T-cell (primary cell): ENCODE measurements around the gene PAX5. TPM values are rescaled to one million over a fixed set of nuclear protein-coding genes. Genes with fewer than 3 reads are reported as not detected.

Experiments
- ATAC-seq, 4 experiments: fragments of 200-7000 bp in 3 of 4; fragments of 150-1000 bp in 1 of 4; cut with Tn5 transposase; replicated peaks in 1 of 4; 1 replicate in 3 of 4; 2 replicates in 1 of 4; pipeline ENCODE4 v1.10.0; 2021; ENCODE audit warnings: moderate library complexity in 3 of 4, mild to moderate bottlenecking in 2 of 4, moderate number of reproducible peaks in 1 of 4
- CTCF ChIA-PET, 2 donors: fragments of 300-600 bp; sonication (Branson Sonifier 250); formaldehyde crosslinking; loops; one replicate each; lab custom pipeline; 2022; ENCODE audit warnings: antibody characterized with exemption in 2 of 2; lab: Charles Lee
- POLR2A ChIA-PET, 2 donors: fragments of 300-600 bp; sonication (Branson Sonifier 250); formaldehyde crosslinking; loops; one replicate each; lab custom pipeline; 2022; ENCODE audit warnings: antibody characterized with exemption in 2 of 2; lab: Charles Lee
- DNase-seq, 35 experiments: peaks; one replicate each; pipeline versions ENCODE4 v3.0.0 to v3.0.0-alpha.2; 2013 to 2023
- H3K27ac ChIP-seq: one replicate; pipeline ENCODE4 v1.5.1; 2013; ENCODE audit warnings: low read length
- H3K27me3 ChIP-seq, 2 experiments: replicated peaks in 1 of 2; 1 replicate in 1 of 2; 2 replicates in 1 of 2; pipeline versions ENCODE4 v1.6.1 to v1.7.0; 2013; ENCODE audit warnings: low read length in 1 of 2, mixed read lengths in 1 of 2; ENCODE audit not compliant: control insufficient read depth in 2 of 2, insufficient read depth in 2 of 2; ENCODE audit errors: extremely low read depth in 1 of 2
- H3K36me3 ChIP-seq, 2 donors: 1 replicate in 1 of 2; 2 replicates in 1 of 2; pipeline versions ENCODE4 v1.6.1 to v1.7.0; 2013; ENCODE audit warnings: low read length in 1 of 2; ENCODE audit not compliant: control insufficient read depth in 2 of 2, insufficient read depth in 1 of 2; ENCODE audit errors: extremely low read depth in 1 of 2
- H3K4me1 ChIP-seq, 2 experiments: 1 replicate in 1 of 2; 2 replicates in 1 of 2; pipeline versions ENCODE4 v1.6.1 to v1.7.0; 2013; ENCODE audit warnings: low read length in 2 of 2, mixed read lengths in 1 of 2; ENCODE audit not compliant: insufficient read depth in 2 of 2, control insufficient read depth in 1 of 2; ENCODE audit errors: extremely low read depth in 1 of 2
- H3K4me3 ChIP-seq, 2 donors: 1 replicate in 1 of 2; 2 replicates in 1 of 2; pipeline versions ENCODE4 v1.5.1 to v1.7.0; 2013; ENCODE audit warnings: mild to moderate bottlenecking in 2 of 2, low read length in 1 of 2, moderate library complexity in 1 of 2; ENCODE audit not compliant: control insufficient read depth in 1 of 2; ENCODE audit errors: extremely low read depth in 1 of 2
- H3K9me3 ChIP-seq: 2 replicates; pipeline ENCODE4 v1.7.0; 2013
- H3K27ac Mint-ChIP-seq, 2 donors: one replicate each; pipeline ENCODE4 v1.8.0; 2020 to 2021; ENCODE audit warnings: mild to moderate bottlenecking in 2 of 2, mixed read lengths in 2 of 2
- H3K27me3 Mint-ChIP-seq, 2 donors: one replicate each; pipeline ENCODE4 v1.8.0; 2021 to 2022; ENCODE audit warnings: mixed read lengths in 2 of 2
- H3K36me3 Mint-ChIP-seq: one replicate; pipeline ENCODE4 v1.8.0; 2021; ENCODE audit warnings: mixed read lengths
- H3K4me1 Mint-ChIP-seq, 3 donors: one replicate each; pipeline ENCODE4 v1.8.0; 2020 to 2022; ENCODE audit warnings: mixed read lengths in 3 of 3, mild to moderate bottlenecking in 1 of 3
- H3K4me3 Mint-ChIP-seq, 3 donors: one replicate each; pipeline ENCODE4 v1.8.0; 2020 to 2022; ENCODE audit warnings: mild to moderate bottlenecking in 3 of 3, mixed read lengths in 3 of 3, moderate library complexity in 3 of 3
- H3K9me3 Mint-ChIP-seq, 3 donors: one replicate each; pipeline ENCODE4 v1.8.0; 2020 to 2022; ENCODE audit warnings: mixed read lengths in 3 of 3
- WGBS: methylation state at CpG from one replicate; pipeline ENCODE4 v1.1.5; 2013; ENCODE audit warnings: missing lambda C conversion rate; ENCODE audit not compliant: insufficient coverage; 5-methylcytosine and 5-hydroxymethylcytosine counted together
- total RNA-seq, 35 experiments: library from RNA in 6 of 35; stranded (reverse) in 6 of 35; fragments of 120-200 nt in 1 of 35; gene quantifications; one replicate each; pipeline versions ENCODE4 v1.2.1 to v1.2.4 and lab custom pipeline; 2013 to 2026

The PAX5 gene
- total RNA-seq, 5 donors from 2014 or later (not counting 1 experiment from before 2014, with no cell fraction given), result 1.7 to 12.4 (median 4.4) TPM

- Mint-ChIP-seq H3K4me3 (no peak overlapping the region), H3K27ac (no peak overlapping the region), H3K27me3 (peaks cover 21 to 32% of the 10 kb centered on the region in 2 donors), H3K36me3 (no peaks in the 10 kb centered on the region), H3K4me1 (no peaks in the 10 kb centered on the region), H3K9me3 (peaks cover 0 to 2% (median 0%) of the 10 kb centered on the region in 3 donors)
- Histone ChIP-seq H3K4me3 (no peak overlapping the region), H3K9me3 (no peaks in the 10 kb centered on the region), H3K27me3 (peaks cover 0 to 11% of the 10 kb centered on the region in 2 experiments), H3K4me1 (no peaks in the 10 kb centered on the region), H3K36me3 (no peaks in the 10 kb centered on the region), H3K27ac (no peak overlapping the region)
- no peak for ATAC-seq
- no peak for DNase-seq
- ChIA-PET CTCF (no interaction called here), POLR2A (no interaction called here)
- WGBS, result 76% methylated on average over 4 of the region's 7 CpGs
These were observed 145.5 kb downstream of the PAX5 start for GRCh38 chr9:36888551-36888950.

- no peaks in the 10 kb centered on the region for H3K9me3 ChIP-seq
These were observed 149.3 kb downstream of the PAX5 start for GRCh38 chr9:36884721-36885120.

GRCh38 chr9:36882594-36882993 is 151.5 kb downstream of the PAX5 start:
- DNase-seq, result no peak
- Histone ChIP-seq H3K4me1 (no peaks in the 10 kb centered on the region), H3K27me3 (peaks cover 0 to 20% of the 10 kb centered on the region in 2 experiments), H3K9me3 (no peaks in the 10 kb centered on the region), H3K36me3 (no peaks in the 10 kb centered on the region), H3K4me3 (no peak overlapping the region), H3K27ac (no peak overlapping the region)
- Mint-ChIP-seq H3K27ac (no peak overlapping the region), H3K9me3 (peaks cover 0 to 2% (median 0%) of the 10 kb centered on the region in 3 donors), H3K4me1 (no peaks in the 10 kb centered on the region), H3K36me3 (no peaks in the 10 kb centered on the region), H3K27me3 (peaks cover 23 to 31% of the 10 kb centered on the region in 2 donors), H3K4me3 (no peak overlapping the region)
- CTCF ChIA-PET, result interaction anchor here in 1 of 2 donors (1.2 kb wide), 1 partner anchor 10 kb away, joined by 4 read pairs; no protein-coding TSS in a partner anchor
- no peak for ATAC-seq
- POLR2A ChIA-PET, result interaction anchor here in 1 of 2 donors (0.5 kb wide), 1 partner anchor 11 kb away, joined by 7 read pairs; no protein-coding TSS in a partner anchor
- 94% methylated on average over 2 of the region's 3 CpGs for WGBS

More at GRCh38 chr9:36884721-36885120, 149.3 kb downstream of the PAX5 start:
- POLR2A ChIA-PET, result no interaction called here
- Histone ChIP-seq H3K4me1 (no peaks in the 10 kb centered on the region), H3K36me3 (no peaks in the 10 kb centered on the region), H3K27ac (no peak overlapping the region), H3K4me3 (no peak overlapping the region), H3K27me3 (peaks cover 0 to 20% of the 10 kb centered on the region in 2 experiments)
- H3K4me3 Mint-ChIP-seq, result no peak overlapping the region
- H3K9me3 Mint-ChIP-seq, result peaks cover 0 to 2% (median 0%) of the 10 kb centered on the region in 3 donors
- DNase-seq (no peak), ATAC-seq (no peak)
- H3K27ac Mint-ChIP-seq, result no peak overlapping the region
- peaks cover 32% of the 10 kb centered on the region in 2 donors for H3K27me3 Mint-ChIP-seq
- CTCF ChIA-PET, result no interaction called here
- no peaks in the 10 kb centered on the region for H3K36me3 Mint-ChIP-seq
- 100% methylated on average over 1 of the region's 6 CpGs for WGBS
- no peaks in the 10 kb centered on the region for H3K4me1 Mint-ChIP-seq

- no peak overlapping the region for H3K4me3 Mint-ChIP-seq
- DNase-seq (no peak), ATAC-seq (no peak)
- Histone ChIP-seq H3K27me3 (peaks cover 0 to 20% of the 10 kb centered on the region in 2 experiments), H3K4me3 (no peak overlapping the region), H3K9me3 (no peaks in the 10 kb centered on the region), H3K4me1 (no peaks in the 10 kb centered on the region), H3K27ac (no peak overlapping the region), H3K36me3 (no peaks in the 10 kb centered on the region)
- 83% methylated on average over 31 of the region's 31 CpGs for WGBS
- POLR2A ChIA-PET, result no interaction called here
- H3K4me1 Mint-ChIP-seq, result no peaks in the 10 kb centered on the region
- H3K9me3 Mint-ChIP-seq, result peaks cover 0 to 2% (median 0%) of the 10 kb centered on the region in 3 donors
- peaks cover 23 to 31% of the 10 kb centered on the region in 2 donors for H3K27me3 Mint-ChIP-seq
- no peaks in the 10 kb centered on the region for H3K36me3 Mint-ChIP-seq
- H3K27ac Mint-ChIP-seq, result no peak overlapping the region
- CTCF ChIA-PET, result interaction anchor here in 1 of 2 donors (0.6 to 1.2 kb wide), 2 partner anchors 9 to 74 kb away, joined by 3 to 4 read pairs; no protein-coding TSS in a partner anchor
These were observed 152.2 kb downstream of the PAX5 start for GRCh38 chr9:36881743-36882441.

- no peak overlapping the region for H3K4me3 Mint-ChIP-seq
- H3K4me1 Mint-ChIP-seq, result no peaks in the 10 kb centered on the region
- Histone ChIP-seq H3K4me3 (no peak overlapping the region), H3K9me3 (no peaks in the 10 kb centered on the region), H3K36me3 (no peaks in the 10 kb centered on the region), H3K27ac (no peak overlapping the region), H3K27me3 (peaks cover 0 to 20% of the 10 kb centered on the region in 2 experiments), H3K4me1 (no peaks in the 10 kb centered on the region)
- no peak overlapping the region for H3K27ac Mint-ChIP-seq
- H3K36me3 Mint-ChIP-seq, result no peaks in the 10 kb centered on the region
- peaks cover 0 to 2% (median 0%) of the 10 kb centered on the region in 3 donors for H3K9me3 Mint-ChIP-seq
- H3K27me3 Mint-ChIP-seq, result peaks cover 23 to 26% of the 10 kb centered on the region in 2 donors
- DNase-seq (no peak), ATAC-seq (no peak)
- WGBS, result 94% methylated on average over 9 of the region's 14 CpGs
- ChIA-PET POLR2A (no interaction called here), CTCF (interaction anchor here in 1 of 2 donors (0.6 kb wide), 1 partner anchor 74 kb away, joined by 3 read pairs; no protein-coding TSS in a partner anchor)
These were observed 152.8 kb downstream of the PAX5 start for GRCh38 chr9:36881316-36881715.

- H3K4me1 Mint-ChIP-seq, result no peaks in the 10 kb centered on the region
- Histone ChIP-seq H3K9me3 (no peaks in the 10 kb centered on the region), H3K27me3 (peaks cover 0 to 19% of the 10 kb centered on the region in 2 experiments), H3K4me1 (no peaks in the 10 kb centered on the region), H3K36me3 (no peaks in the 10 kb centered on the region), H3K4me3 (no peak overlapping the region), H3K27ac (no peak overlapping the region)
- H3K27ac Mint-ChIP-seq, result no peak overlapping the region
- no peaks in the 10 kb centered on the region for H3K36me3 Mint-ChIP-seq
- POLR2A ChIA-PET, result no interaction called here
- WGBS, result 91% methylated on average over 11 of the region's 12 CpGs
- no peak for ATAC-seq
- DNase-seq, result no peak
- CTCF ChIA-PET, result no interaction called here
- H3K27me3 Mint-ChIP-seq, result peaks cover 15 to 18% of the 10 kb centered on the region in 2 donors
- H3K9me3 Mint-ChIP-seq, result peaks cover 0 to 2% (median 0%) of the 10 kb centered on the region in 3 donors
- H3K4me3 Mint-ChIP-seq, result no peak overlapping the region
These were observed 154.0 kb downstream of the PAX5 start for GRCh38 chr9:36880075-36880474.
